Measurements from ENCODE around the gene HAL. TPM values are rescaled to one million over a fixed set of nuclear protein-coding genes. Genes with fewer than 3 reads are reported as not detected.

The HAL gene
- total RNA-seq, 1 donor from 2014 or later = 0.74 TPM

GRCh38 chr12:95997276-95997675 is 1.1 kb upstream of the HAL start:
- no peak overlapping the region for H3K27ac ChIP-seq
- intact Hi-C loops (cut with DNase I) = no loop called here
- no peaks in the 10 kb centered on the region for H3K4me1 ChIP-seq
- H3K36me3 ChIP-seq = peaks cover 0 to 16% of the 10 kb centered on the region in 2 donors
- no peak overlapping the region for H3K4me3 ChIP-seq
- TF ChIP-seq POLR2A (IDR thresholded peaks at IDR 0.05) (no peak), POLR2AphosphoS5 (IDR thresholded peaks at IDR 0.05; ENCODE audit: insufficient read depth in 1 of 2, low read depth in 1 of 2) (no peak), CTCF (IDR thresholded peaks at IDR 0.05) (no peak)
- no peaks in the 10 kb centered on the region for H3K9me3 ChIP-seq
- peak in 1 of 2 donors; percentile 47 for DNase-seq (ENCODE audit: extremely low spot score in 2 of 2)
- H3K27me3 ChIP-seq = no peaks in the 10 kb centered on the region

- no peaks in the 10 kb centered on the region for H3K27me3 ChIP-seq
- no peaks in the 10 kb centered on the region for H3K9me3 ChIP-seq
- peaks cover 0 to 9% of the 10 kb centered on the region in 2 donors for H3K36me3 ChIP-seq
- peak in 1 of 2 donors; percentile 84 for DNase-seq (ENCODE audit: extremely low spot score in 2 of 2)
- intact Hi-C loops (cut with DNase I) = no loop called here
- no peaks in the 10 kb centered on the region for H3K4me1 ChIP-seq
- TF ChIP-seq CTCF (IDR thresholded peaks at IDR 0.05) (no peak), POLR2AphosphoS5 (IDR thresholded peaks at IDR 0.05; ENCODE audit: insufficient read depth in 1 of 2, low read depth in 1 of 2) (no peak), POLR2A (IDR thresholded peaks at IDR 0.05) (no peak)
- no peak overlapping the region for H3K4me3 ChIP-seq
- H3K27ac ChIP-seq = no peak overlapping the region
Measured at GRCh38 chr12:95995238-95996031, 709 bp downstream of the HAL start.

- TF ChIP-seq CTCF (IDR thresholded peaks at IDR 0.05) = no peak
- no peak for TF ChIP-seq POLR2A (IDR thresholded peaks at IDR 0.05)
- no peak for TF ChIP-seq POLR2AphosphoS5 (IDR thresholded peaks at IDR 0.05; ENCODE audit: insufficient read depth in 1 of 2, low read depth in 1 of 2)
Measured at GRCh38 chr12:95994476-95994875, 1.7 kb downstream of the HAL start.

GRCh38 chr12:95993907-95994306 is 2.2 kb downstream of the HAL start:
- no peaks in the 10 kb centered on the region for H3K9me3 ChIP-seq
- no peak for TF ChIP-seq POLR2A (IDR thresholded peaks at IDR 0.05)
- TF ChIP-seq CTCF (IDR thresholded peaks at IDR 0.05) = no peak
- no peak for TF ChIP-seq POLR2AphosphoS5 (IDR thresholded peaks at IDR 0.05; ENCODE audit: insufficient read depth in 1 of 2, low read depth in 1 of 2)
- H3K4me3 ChIP-seq = no peak overlapping the region
- no peak overlapping the region for H3K27ac ChIP-seq
- DNase-seq (ENCODE audit: extremely low spot score in 2 of 2) = peak in 1 of 2 donors; percentile 52
- no peaks in the 10 kb centered on the region for H3K4me1 ChIP-seq
- no peaks in the 10 kb centered on the region for H3K27me3 ChIP-seq
- no peaks in the 10 kb centered on the region for H3K36me3 ChIP-seq
- intact Hi-C loops (cut with DNase I) = no loop called here

More at GRCh38 chr12:95994476-95994875, 1.7 kb downstream of the HAL start:
- Histone ChIP-seq H3K4me1 (no peaks in the 10 kb centered on the region), H3K36me3 (no peaks in the 10 kb centered on the region), H3K9me3 (no peaks in the 10 kb centered on the region), H3K27me3 (no peaks in the 10 kb centered on the region), H3K27ac (no peak overlapping the region), H3K4me3 (no peak overlapping the region)
- intact Hi-C loops (cut with DNase I) = no loop called here
- peak in 1 of 2 donors; percentile 49 for DNase-seq (ENCODE audit: extremely low spot score in 2 of 2)

GRCh38 chr12:95990136-95990535 is 6.0 kb downstream of the HAL start:
- intact Hi-C loops (cut with DNase I) = no loop called here
- TF ChIP-seq POLR2A (IDR thresholded peaks at IDR 0.05) = no peak
- TF ChIP-seq CTCF (IDR thresholded peaks at IDR 0.05) = no peak
- no peak for TF ChIP-seq POLR2AphosphoS5 (IDR thresholded peaks at IDR 0.05; ENCODE audit: insufficient read depth in 1 of 2, low read depth in 1 of 2)
- no peaks in the 10 kb centered on the region for H3K36me3 ChIP-seq
- no peaks in the 10 kb centered on the region for H3K9me3 ChIP-seq
- H3K4me3 ChIP-seq = no peak overlapping the region
- no peak overlapping the region for H3K27ac ChIP-seq
- no peaks in the 10 kb centered on the region for H3K27me3 ChIP-seq
- DNase-seq (ENCODE audit: extremely low spot score in 2 of 2) = peak in 1 of 2 donors; percentile 40
- H3K4me1 ChIP-seq = no peaks in the 10 kb centered on the region

Measured in vagina (tissue), 2 donors.